ENCODE measurements around the gene LRRC55. TPM values are rescaled to one million over a fixed set of nuclear protein-coding genes. Genes with fewer than 3 reads are reported as not detected.

LRRC55 gene
- polyA plus RNA-seq, 1 experiment: not detected

GRCh38 chr11:57231539-57232253, 49.9 kb downstream of the LRRC55 start:
- DNase-seq (ENCODE audit: low read depth, low spot score): no peak
- Histone ChIP-seq H3K9me3 (ENCODE audit: control insufficient read depth, insufficient read depth, low read length) (peaks cover 4% of the 10 kb centered on the region; the same call in 1 of the 2 replicates), H3K27me3 (ENCODE audit: control insufficient read depth, insufficient read depth, low read length) (peaks cover 48% of the 10 kb centered on the region), H3K27ac (ENCODE audit: low read depth, low read length) (no peak overlapping the region), H3K4me3 (ENCODE audit: low read depth, low read length) (no peak overlapping the region)
- POLR2A ChIA-PET: no interaction called here
- no peak for TF ChIP-seq CTCF (IDR thresholded peaks at IDR 0.05; ENCODE audit: low read depth, low read length)
- CTCF ChIA-PET: interaction anchor here (3.0 kb wide), 1 partner anchor 17 kb away, joined by 18 read pairs; no protein-coding TSS in a partner anchor

- peaks cover 47% of the 10 kb centered on the region for H3K27me3 ChIP-seq (ENCODE audit: control insufficient read depth, insufficient read depth, low read length)
- H3K9me3 ChIP-seq (ENCODE audit: control insufficient read depth, insufficient read depth, low read length): peaks cover 4% of the 10 kb centered on the region; the same call in 1 of the 2 replicates
- CTCF ChIA-PET: interaction anchor here (3.0 kb wide), 1 partner anchor 15 kb away, joined by 18 read pairs; no protein-coding TSS in a partner anchor
- H3K27ac ChIP-seq (ENCODE audit: low read depth, low read length): no peak overlapping the region
- POLR2A ChIA-PET: no interaction called here
- DNase-seq (ENCODE audit: low read depth, low spot score): no peak
- no peak for TF ChIP-seq CTCF (IDR thresholded peaks at IDR 0.05; ENCODE audit: low read depth, low read length)
- H3K4me3 ChIP-seq (ENCODE audit: low read depth, low read length): no peak overlapping the region
Measured at GRCh38 chr11:57233702-57234101, 51.9 kb downstream of the LRRC55 start.

- TF ChIP-seq CTCF (IDR thresholded peaks at IDR 0.05; ENCODE audit: low read depth, low read length): no peak
- ChIA-PET CTCF (interaction anchor here (1.1 to 2.6 kb wide), 2 partner anchors 13 to 24 kb away, joined by 3 to 13 read pairs; no protein-coding TSS in a partner anchor), POLR2A (no interaction called here)
- Histone ChIP-seq H3K9me3 (ENCODE audit: control insufficient read depth, insufficient read depth, low read length) (peaks cover 4% of the 10 kb centered on the region; the same call in 1 of the 2 replicates), H3K27ac (ENCODE audit: low read depth, low read length) (no peak overlapping the region), H3K4me3 (ENCODE audit: low read depth, low read length) (no peak overlapping the region), H3K27me3 (ENCODE audit: control insufficient read depth, insufficient read depth, low read length) (peaks cover 43% of the 10 kb centered on the region)
- DNase-seq (ENCODE audit: low read depth, low spot score): no peak
Measured at GRCh38 chr11:57235761-57236703, 54.3 kb downstream of the LRRC55 start.

GRCh38 chr11:57237204-57237681, 55.5 kb downstream of the LRRC55 start, which contains the start of gene APLNR:
TSS of gene APLNR (minus strand) at chr11:57237250. CDS start at chr11:57237004, 246 bp downstream.
- CTCF ChIA-PET: interaction anchor here (2.6 kb wide), 1 partner anchor 12 kb away, joined by 13 read pairs; no protein-coding TSS in a partner anchor
- TF ChIP-seq CTCF (IDR thresholded peaks at IDR 0.05; ENCODE audit: low read depth, low read length): no peak
- no peak for DNase-seq (ENCODE audit: low read depth, low spot score)
- POLR2A ChIA-PET: no interaction called here
- Histone ChIP-seq H3K27ac (ENCODE audit: low read depth, low read length) (no peak within 1 kb of the TSS), H3K4me3 (ENCODE audit: low read depth, low read length) (no peak within 1 kb of the TSS), H3K27me3 (ENCODE audit: control insufficient read depth, insufficient read depth, low read length) (peaks cover 43% of the 10 kb centered on the region), H3K9me3 (ENCODE audit: control insufficient read depth, insufficient read depth, low read length) (peaks cover 4% of the 10 kb centered on the region; the same call in 1 of the 2 replicates)
